HG03095 (cell line): ENCODE results near the gene EIF3A.
A peak's percentile ranks its signal among the peaks of the same experiment; 100 is the strongest.
"Not testable (repeated sequence)": the region's sequence is repeated elsewhere in the genome, so short reads cannot be mapped to it uniquely, and the experiment has no call there.

Experiments
- ATAC-seq: cut with Tn5 transposase; IDR thresholded peaks from one replicate; pipeline ENCODE4 v1.9.1; 2021; ENCODE audit warnings: moderate library complexity; ENCODE audit not compliant: unreplicated experiment

Gene EIF3A

DNA sequence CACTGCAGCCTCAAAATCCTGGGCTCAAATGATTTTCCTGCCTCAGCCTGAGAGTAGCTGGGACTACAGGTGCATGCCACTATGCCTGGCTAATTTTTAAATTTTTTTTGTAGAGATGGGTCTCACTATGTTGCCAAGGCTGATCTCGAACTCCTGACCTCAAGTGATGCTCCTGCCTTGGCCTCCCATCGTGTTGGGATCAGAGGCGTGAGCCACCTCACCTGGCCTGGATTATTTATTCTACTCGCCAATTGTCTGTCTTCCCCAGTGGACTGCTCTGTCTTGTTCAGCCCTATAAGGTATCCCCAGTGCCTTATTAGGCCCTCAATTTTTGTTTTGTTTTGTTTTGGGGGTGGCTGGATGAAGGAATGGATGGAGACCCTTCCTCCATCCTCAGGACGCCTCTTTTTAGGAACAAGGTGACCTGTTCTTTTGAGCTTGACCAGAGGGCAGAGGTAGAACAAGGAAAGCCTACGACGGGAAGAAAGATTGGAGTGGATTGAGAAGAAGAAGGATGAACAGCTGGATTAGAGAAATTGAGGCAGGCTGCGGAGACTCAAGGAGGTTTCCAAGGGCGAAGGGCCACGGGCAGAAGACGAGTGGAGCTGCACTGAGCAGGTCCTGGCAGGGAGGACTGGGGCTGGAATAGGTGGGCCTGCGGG is 22.8 kb upstream of the EIF3A start:
- no peak for ATAC-seq

DNA sequence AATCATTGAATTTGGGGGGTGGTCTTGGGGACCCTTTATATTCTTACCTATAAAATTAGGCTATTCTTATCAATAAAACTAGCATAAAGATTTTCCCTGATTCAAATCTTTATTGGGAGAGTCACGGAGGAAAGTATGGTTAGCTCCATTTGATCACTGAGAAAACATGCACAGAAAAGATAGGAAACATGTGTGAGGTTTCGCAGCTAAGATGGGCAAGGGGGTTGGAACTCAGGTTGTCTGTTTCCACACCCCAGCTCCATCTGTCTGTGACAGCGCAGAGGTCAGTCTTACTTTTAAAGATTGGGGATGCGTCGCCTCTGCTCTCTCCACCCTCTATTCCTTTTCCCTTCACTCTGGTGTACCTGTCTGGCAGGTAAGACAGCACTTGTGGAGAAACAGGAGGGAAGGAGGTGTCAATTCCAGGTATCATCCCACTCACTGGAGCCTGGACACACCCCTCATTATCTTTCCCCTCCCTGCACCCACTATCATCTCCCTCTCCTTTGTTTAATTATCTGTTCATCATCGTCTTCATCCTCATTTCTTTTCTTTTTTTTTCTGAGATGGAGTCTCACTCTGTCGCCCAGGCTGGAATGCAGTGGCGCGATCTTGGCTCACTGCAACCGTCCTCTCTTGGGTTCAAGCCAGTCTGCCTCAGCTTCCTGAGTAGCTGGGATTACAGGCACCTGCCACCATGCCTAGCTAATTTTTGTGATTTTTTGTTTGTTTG is 20.9 kb upstream of the EIF3A start:
- ATAC-seq = no peak

DNA sequence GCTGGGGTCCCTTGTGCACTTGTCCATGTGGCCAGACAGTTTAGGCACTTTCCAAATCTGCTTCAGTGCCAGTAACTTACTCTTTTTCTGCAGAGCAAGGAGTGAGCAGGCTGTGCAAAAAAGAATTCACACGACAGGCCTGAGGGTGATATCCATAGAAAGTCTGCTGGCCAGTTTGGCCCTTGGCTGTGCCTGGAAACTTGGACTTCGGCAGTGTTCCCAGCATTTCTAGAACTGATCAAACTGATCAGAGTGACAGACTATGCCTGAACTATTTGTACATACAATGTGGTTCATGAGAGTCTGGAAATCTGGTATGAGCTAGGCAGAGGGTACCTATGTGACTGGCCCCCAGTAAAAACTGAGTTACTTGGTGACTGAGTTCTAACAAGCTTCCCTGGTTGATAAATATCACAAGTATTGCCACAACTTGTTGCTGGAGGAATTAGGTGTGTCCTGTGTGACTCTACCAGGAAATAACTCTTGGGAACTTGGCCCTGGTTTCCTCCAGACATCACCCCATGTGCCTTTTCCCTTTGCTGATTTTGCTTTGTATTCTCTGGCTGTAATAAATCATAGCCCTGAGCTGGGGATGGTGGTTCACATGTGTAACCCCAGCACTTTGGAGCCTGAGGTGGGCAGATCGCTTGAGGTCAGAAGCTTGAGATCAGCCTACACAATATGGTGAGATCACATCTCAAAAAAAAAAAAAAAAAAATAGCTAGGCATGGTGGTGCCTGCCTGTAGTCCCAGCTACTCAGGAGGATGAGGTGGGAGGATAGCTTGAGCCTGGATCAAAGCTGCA is 20.0 kb upstream of the EIF3A start:
- ATAC-seq = no peak

DNA sequence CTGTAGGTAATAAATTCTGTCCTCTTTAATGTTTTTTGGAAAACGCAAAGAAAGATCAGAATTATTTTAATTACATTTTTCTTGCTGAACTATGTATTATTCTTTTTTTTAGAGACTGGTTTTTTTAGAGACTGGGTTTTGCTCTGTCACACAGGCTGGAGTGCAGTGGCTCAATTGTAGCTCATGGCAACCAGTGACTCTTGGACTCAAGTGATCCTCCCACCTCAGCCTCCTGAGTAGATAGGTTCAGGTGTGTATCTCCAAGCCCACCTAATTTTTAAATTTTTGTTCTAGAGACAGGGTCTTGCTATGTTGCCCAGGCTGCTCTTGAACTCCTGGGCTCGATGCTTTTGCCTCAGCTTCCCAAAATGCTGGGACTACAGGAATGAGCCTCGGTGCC is 18.0 kb upstream of the EIF3A start:
- no peak for ATAC-seq

DNA sequence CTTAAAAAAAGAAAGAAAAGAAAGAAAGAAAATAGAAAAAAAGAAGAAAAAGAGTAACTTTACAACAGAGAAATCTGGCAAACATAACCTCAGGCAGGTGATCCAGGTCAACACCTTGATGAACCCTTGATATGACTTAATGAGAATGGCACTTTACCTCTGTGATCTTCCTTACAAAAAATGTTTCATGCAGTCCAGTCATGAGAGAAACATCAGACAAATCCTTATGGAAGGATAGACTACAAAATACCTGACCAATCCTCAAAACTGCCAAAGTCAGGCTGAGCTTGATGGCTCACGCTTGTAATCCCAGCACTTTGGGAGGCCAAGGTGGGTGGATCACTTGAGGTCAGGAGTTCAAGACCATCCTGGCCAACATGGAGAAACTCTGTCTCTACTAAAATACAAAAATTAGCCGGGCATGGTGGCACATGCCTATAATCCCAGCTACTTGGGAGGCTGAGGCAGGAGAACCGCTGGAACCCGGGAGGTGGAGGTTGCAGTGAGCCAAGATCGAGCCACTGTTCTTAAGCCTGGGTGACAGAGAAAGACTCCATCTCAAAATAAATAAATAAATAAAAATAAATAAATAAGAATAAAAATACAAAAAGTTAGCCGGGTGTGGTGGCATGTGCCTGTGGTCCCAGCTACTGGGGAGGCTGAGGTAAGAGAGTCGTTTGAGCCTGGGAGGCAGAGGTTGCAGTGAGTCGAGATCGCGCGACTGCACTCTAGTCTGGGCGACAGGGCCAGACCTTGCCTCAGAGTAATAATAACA is 16.2 kb upstream of the EIF3A start:
- ATAC-seq = not testable (repeated sequence)

DNA sequence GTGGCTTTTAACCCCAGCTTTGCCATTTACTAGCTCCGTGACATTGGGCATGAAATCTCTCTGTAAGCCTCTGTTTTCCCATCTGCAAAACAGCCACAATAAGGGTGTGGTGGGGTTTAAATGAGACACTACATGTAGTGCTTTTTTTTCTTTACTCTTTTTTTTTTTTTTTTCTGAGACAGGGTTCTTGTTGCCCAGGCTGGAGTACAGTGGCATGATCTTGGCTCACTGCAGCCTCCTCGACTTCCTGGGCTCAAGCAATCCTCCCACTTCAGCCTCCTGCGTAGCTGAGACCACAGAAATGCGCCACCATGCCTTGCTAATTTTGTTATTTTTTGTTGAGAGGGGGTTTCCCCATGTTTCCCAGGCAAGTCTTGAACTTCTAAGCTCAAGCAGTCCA is 15.0 kb upstream of the EIF3A start:
- no peak for ATAC-seq

DNA sequence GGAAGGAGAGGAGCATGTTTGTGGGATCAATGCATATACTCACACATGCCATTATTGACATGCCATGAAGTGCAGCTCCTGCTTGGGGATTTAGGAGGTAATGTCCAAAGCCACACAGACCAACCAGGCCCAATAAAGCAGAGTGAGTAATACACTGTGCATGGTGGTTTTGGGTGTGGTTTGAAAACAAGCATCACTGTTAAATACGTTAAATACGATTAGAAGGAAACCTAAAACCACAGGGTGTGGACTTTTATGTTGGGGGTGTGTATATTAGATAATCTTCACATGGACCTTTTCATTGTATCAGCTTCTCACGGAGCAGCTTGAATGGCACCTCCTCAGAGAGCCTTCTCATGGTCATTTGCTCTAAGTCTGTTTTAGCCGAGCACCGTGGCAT is 10.4 kb upstream of the EIF3A start:
- ATAC-seq = no peak

DNA sequence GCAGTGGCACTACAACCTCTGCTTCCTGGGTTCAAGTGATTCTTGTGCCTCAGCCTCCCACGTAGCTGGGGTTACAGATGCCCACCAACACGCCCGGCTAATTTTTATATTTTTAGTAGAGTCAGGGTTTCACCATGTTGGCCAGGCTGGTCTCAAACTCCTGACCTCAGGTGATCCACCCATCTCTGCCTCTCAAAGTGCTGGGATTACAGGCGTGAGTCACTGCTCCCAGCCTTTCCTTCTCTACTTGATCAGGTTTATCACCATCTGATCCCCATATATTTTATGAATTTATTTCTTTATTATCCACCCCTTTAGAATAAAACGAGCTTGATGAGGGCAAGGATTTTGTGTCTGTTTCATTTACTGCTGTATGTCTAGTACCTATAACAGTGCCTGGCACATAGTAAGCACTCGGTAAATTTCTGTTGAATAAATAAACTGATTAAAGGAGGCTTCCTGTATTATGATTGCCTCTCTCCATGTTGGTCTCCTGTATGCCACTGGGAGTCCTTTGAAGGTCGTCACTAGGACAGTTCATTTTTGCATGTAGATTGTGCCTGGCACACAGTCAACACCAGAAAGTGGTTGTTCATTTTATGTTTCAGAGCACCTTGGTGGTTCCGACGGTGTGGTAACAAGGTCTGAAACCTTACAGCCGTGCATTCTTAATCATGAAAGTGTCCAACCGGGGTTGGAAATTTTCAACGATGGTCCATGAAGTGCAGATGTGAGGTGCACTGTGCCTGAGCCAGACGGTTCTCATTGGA is 9.6 kb upstream of the EIF3A start:
- no peak for ATAC-seq

DNA sequence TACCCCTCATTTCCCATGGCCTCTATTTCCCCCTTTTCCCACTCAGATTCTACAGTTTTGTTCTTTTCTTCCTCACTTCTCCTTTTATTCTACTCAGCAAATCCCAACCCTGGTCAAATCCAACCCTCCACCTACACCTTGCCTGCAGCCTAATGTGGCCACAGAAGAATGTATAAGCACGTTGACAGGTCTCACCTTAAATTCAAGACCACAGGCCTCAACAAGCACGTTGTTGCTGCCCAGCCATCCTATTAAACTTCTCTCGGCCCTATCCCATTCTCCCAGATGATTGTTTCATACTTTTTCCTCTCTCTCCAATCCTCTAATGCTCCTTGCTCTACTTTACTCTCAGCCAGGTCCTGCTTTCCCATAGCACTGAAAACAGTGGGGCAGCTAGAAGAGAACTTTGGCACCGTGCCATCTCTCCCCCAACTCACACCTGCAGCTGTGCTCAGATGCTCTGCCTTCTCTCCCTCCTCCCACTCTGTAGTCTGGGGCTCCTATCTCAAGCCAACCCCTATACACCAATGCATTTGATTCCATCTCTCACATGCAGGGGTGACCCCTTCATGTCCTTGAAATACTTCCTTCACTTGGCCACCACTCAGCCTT is 6.8 kb upstream of the EIF3A start:
- no peak for ATAC-seq

DNA sequence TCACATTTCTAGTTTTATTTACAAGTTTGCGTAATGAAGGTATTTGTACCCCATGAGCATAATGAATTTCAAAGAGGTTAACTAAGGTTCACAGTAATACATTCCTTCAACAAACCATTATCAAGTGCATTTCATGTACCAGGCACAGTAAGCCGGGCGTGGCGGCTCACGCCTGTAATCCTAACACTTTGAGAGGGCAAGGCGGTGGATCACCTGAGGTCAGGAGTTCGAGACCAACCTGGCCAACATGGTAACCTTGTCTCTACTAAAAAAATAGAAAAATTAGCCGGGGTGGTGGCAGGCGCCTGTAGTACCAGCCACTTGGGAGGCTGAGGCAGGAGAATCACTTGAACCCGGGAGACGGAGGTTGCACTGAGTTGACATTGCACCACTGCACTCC is 4.3 kb upstream of the EIF3A start:
- no peak for ATAC-seq

DNA sequence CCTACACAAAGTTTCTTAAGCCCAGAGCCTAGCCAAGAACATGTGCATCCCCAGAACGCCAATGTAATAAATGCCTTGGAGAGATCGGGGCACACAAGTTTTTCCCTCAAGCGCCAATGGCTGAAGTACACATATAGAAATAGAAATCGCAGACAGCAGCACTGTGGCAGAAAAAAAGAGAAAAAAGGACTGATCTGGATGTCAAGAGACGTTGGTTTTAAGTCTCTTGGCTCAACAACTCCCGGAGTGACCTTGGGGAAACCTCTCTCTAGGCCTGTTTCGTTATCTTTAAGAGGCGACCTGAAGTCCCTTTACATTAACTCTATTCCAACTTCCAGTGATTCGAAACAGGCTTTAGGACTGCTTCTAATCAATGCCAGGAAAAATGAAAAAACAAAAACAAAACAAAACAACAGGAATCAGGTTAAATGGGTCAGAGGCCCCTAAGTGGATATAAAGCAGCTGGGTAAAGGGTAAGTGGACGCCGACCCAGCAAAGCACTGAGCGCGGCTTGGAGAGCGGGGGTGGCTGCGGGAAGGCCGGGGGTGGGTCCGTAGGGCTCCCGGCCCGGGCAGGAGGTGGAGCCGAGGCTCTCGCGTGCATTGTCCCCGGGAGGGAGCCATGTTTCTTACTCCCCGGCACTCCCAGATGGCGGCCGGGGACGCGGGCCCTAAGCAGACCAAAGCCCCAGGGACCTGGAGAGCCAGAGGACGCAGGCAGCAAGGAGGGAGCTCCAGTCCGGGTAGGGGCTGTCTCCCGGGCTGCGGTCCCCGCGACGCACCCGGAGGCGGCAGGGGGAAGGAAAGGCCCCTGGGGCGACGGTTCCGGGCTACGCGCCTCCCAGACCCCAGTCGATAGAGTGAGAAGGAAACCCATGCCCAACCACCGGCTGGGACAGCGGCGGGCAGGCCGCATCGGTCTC is 757 bp downstream of the EIF3A start:
- peak; percentile 61 for ATAC-seq

DNA sequence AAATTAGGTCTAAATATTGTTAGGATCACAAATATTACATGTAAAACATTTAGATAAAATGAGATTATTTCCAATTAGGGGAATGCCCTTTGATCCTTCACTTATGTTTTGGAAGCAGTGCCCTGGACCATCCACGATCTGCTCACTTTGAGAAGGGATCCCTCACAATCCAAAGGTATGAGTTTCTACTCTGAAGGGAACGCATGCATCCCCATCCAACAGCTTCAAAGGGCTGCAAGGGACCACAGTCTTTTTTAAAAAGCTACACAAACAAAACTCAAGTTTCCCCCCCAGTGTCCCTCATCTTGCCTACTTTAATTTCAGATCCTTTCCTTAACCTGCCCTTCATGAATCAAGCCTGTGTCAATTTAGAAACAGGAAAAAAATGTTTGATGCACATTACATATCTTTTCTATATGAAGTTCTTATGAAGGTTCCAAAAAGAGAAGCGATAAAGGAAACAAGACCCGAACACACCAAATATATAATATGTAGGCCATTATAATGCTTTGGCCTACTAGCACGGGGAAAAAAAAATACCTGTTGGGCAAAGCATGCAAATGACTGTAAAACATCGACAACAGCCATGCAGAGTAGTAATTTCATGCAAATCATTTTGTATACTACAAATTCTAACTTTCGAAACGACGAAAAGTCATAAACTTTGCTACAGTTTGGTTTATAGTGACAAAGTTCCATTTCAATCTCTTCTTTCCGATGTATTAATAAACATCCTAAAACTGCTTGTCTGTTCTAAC is 2.0 kb downstream of the EIF3A start:
- no peak for ATAC-seq

DNA sequence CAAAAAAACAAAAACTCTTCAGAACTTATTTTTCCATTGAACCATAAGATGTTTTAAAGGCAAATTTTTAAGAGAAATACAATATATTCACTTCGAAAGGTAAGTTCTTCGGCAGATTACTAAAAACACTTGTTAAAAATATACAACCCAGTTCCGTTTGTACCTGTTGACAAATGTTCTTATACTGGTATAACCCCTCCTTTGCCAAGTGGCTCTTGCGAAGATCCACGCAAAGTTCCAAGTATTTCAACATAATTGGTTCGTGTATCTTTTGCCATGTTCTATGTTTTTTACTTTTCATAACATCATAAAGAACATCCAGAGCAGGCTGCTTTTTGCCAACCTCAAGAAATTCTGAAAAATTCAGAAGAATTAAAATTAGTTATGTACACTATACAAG is 7.0 kb downstream of the EIF3A start:
- ATAC-seq = no peak

DNA sequence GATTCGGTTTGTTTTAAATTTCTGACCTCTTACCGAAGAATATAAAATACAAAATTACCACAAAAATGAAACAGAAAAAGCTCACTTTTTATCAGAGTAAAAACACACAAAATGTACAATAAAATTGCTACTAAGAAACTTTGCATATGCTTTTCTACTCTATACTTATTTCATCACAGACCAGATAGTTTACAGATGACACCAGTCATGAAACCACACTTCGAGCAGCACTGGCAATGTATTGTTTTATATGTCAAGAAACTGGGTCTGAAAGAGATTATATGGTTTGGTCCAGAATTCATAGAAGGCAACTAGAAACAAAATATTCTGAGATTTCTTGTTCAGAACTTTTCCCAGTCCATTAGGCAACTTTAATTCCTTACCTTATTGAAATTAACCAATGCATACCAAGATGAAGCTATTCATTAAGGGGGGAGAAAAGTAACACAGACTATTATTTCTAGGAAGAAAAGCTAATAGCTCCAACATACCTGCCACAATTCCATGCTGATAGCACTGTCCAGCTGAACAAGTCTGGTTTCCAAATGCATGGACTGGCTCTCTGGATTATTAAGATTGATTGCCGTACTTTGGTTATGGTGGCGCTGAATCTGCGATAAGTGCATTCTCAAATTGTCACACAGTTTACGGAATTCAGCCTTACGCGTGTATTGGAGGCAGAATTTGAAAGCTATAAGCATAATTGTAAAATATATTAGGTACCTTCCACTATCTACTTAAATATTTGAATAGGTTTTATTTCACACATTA is 10.0 kb downstream of the EIF3A start:
- no peak for ATAC-seq

DNA sequence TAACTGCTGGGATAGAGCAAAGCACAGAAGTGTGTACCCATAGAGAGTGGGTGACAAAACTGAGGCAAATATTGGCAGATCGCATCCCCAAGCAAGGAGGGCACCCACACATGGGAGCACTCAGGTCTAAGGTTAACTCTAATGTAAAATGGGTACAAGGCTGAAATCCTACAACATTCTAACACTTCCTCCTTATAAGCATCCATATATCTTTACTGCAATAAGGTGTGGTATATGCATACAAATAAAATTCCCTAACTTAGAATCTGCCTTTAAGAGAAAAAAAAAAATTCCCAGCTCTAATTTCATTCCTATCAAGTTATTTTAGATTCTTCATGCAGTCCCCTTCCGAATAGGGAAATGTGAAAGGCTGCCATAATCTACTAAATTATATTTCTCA is 18.7 kb downstream of the EIF3A start:
- peak; percentile 26 for ATAC-seq

DNA sequence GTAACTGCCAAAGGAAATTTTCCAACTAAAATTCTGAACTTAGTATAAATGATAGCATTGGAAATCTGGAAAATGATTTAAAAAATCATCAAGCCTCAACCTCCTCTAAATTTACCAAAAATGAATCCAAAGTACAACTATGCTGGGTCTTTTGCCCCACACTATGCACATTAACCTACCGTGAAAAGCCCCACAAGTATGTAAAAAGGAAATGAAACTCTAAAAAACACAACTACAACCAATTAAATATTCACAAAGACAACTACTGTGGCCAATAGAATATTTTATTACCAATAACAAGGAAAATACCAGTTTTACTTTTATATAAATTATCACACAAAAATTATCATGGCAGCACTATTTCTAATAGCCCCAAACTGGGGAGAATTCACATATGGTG is 19.3 kb downstream of the EIF3A start:
- ATAC-seq = peak; percentile 68

DNA sequence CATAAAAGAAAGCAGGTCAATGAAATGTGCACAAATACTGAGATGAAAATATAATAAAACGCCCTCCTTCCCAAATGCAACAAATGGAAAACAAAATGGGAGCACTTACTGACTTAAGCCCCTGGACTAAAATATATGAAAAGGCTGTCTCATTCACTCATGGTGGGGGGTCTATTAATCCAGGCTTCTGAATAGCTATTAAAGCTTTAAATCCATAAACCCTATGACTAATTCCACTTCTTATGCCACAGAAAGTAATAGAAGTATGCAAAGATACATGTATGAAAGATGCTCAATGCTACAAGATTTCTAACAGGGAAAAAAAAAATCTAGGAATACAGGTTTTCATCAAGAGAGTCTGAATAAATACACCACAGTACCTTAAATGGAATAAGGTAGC is 20.5 kb downstream of the EIF3A start:
- no peak for ATAC-seq

DNA sequence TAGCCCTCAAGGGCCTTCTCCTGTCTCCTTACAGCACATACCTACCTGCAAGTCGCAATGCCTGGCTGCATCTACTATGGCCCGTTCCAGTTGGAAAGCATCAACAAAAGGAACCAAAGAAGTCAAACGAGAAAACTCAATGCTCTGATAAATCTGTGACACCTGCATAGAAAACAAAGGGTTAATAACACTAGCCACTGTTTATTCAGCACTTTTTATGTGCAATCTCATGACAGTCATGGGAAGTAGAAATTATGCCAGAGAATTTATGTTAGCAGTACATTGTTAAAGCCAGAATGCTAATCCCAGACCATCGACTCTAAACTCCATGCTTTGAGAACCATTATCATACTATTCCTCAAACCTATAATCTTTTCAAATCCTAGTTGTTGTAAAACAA is 21.1 kb downstream of the EIF3A start:
- no peak for ATAC-seq
